Activated naive CD8-positive, alpha-beta T cell (primary cell): ENCODE data around the gene CRYBG3.

ENCODE experiments used
- H3K27ac Mint-ChIP-seq: one replicate; pipeline ENCODE4 v1.8.0; 2021; ENCODE audit warnings: mixed read lengths
- H3K27me3 Mint-ChIP-seq: one replicate; pipeline ENCODE4 v1.8.0; 2021; ENCODE audit warnings: mixed read lengths
- H3K36me3 Mint-ChIP-seq: one replicate; pipeline ENCODE4 v1.8.0; 2021; ENCODE audit warnings: mixed read lengths
- H3K4me1 Mint-ChIP-seq: one replicate; pipeline ENCODE4 v1.8.0; 2021; ENCODE audit warnings: low read depth, mixed read lengths
- H3K4me3 Mint-ChIP-seq: one replicate; pipeline ENCODE4 v1.8.0; 2021; ENCODE audit warnings: mild to moderate bottlenecking, mixed read lengths
- H3K9me3 Mint-ChIP-seq: one replicate; pipeline ENCODE4 v1.8.0; 2021; ENCODE audit warnings: low read depth, mixed read lengths

Gene CRYBG3

GRCh38 chr3:97934980-97935695 is 113.3 kb downstream of the CRYBG3 start:
- peaks cover 2% of the 10 kb centered on the region for H3K4me1 Mint-ChIP-seq
- no peaks in the 10 kb centered on the region for H3K27me3 Mint-ChIP-seq
- H3K4me3 Mint-ChIP-seq: no peak overlapping the region
- peaks cover 15% of the 10 kb centered on the region for H3K36me3 Mint-ChIP-seq
- H3K27ac Mint-ChIP-seq: no peak overlapping the region
- H3K9me3 Mint-ChIP-seq: peaks cover 5% of the 10 kb centered on the region

GRCh38 chr3:97935842-97936241 is 114.0 kb downstream of the CRYBG3 start:
- Mint-ChIP-seq H3K36me3 (peaks cover 9% of the 10 kb centered on the region), H3K4me1 (peaks cover 2% of the 10 kb centered on the region), H3K9me3 (no peaks in the 10 kb centered on the region), H3K4me3 (no peak overlapping the region), H3K27ac (peak overlapping the region; percentile 81), H3K27me3 (no peaks in the 10 kb centered on the region)

- no peak overlapping the region for H3K4me3 Mint-ChIP-seq
- H3K27ac Mint-ChIP-seq: no peak overlapping the region
- H3K4me1 Mint-ChIP-seq: peaks cover 2% of the 10 kb centered on the region
- H3K9me3 Mint-ChIP-seq: no peaks in the 10 kb centered on the region
- peaks cover 4% of the 10 kb centered on the region for H3K36me3 Mint-ChIP-seq
- no peaks in the 10 kb centered on the region for H3K27me3 Mint-ChIP-seq
These were observed 115.4 kb downstream of the CRYBG3 start for GRCh38 chr3:97937205-97937604.

- Mint-ChIP-seq H3K27me3 (no peaks in the 10 kb centered on the region), H3K27ac (no peak overlapping the region), H3K9me3 (no peaks in the 10 kb centered on the region), H3K4me1 (peaks cover 2% of the 10 kb centered on the region), H3K4me3 (no peak overlapping the region), H3K36me3 (peaks cover 7% of the 10 kb centered on the region)
These were observed 116.6 kb downstream of the CRYBG3 start for GRCh38 chr3:97938444-97938843.

- Mint-ChIP-seq H3K27ac (no peak overlapping the region), H3K27me3 (no peaks in the 10 kb centered on the region), H3K9me3 (no peaks in the 10 kb centered on the region), H3K36me3 (peaks cover 7% of the 10 kb centered on the region), H3K4me1 (peaks cover 2% of the 10 kb centered on the region), H3K4me3 (no peak overlapping the region)
These were observed 117.6 kb downstream of the CRYBG3 start for GRCh38 chr3:97939401-97939800.

- no peaks in the 10 kb centered on the region for H3K9me3 Mint-ChIP-seq
- H3K4me3 Mint-ChIP-seq: no peak overlapping the region
- no peak overlapping the region for H3K27ac Mint-ChIP-seq
- peaks cover 2% of the 10 kb centered on the region for H3K4me1 Mint-ChIP-seq
- H3K36me3 Mint-ChIP-seq: peaks cover 7% of the 10 kb centered on the region
- H3K27me3 Mint-ChIP-seq: no peaks in the 10 kb centered on the region
These were observed 118.2 kb downstream of the CRYBG3 start for GRCh38 chr3:97940034-97940433.

GRCh38 chr3:97942801-97943546 is 121.2 kb downstream of the CRYBG3 start:
- H3K4me3 Mint-ChIP-seq: no peak overlapping the region
- H3K36me3 Mint-ChIP-seq: peaks cover 9% of the 10 kb centered on the region
- H3K27ac Mint-ChIP-seq: no peak overlapping the region
- no peaks in the 10 kb centered on the region for H3K9me3 Mint-ChIP-seq
- no peaks in the 10 kb centered on the region for H3K27me3 Mint-ChIP-seq
- no peaks in the 10 kb centered on the region for H3K4me1 Mint-ChIP-seq

GRCh38 chr3:97948351-97949109 is 126.7 kb downstream of the CRYBG3 start:
- Mint-ChIP-seq H3K27ac (no peak overlapping the region), H3K36me3 (peaks cover 10% of the 10 kb centered on the region), H3K4me1 (no peaks in the 10 kb centered on the region), H3K4me3 (no peak overlapping the region), H3K27me3 (no peaks in the 10 kb centered on the region), H3K9me3 (no peaks in the 10 kb centered on the region)

- Mint-ChIP-seq H3K36me3 (peaks cover 11% of the 10 kb centered on the region), H3K9me3 (no peaks in the 10 kb centered on the region), H3K27ac (no peak overlapping the region), H3K4me3 (no peak overlapping the region), H3K27me3 (no peaks in the 10 kb centered on the region), H3K4me1 (no peaks in the 10 kb centered on the region)
These were observed 127.3 kb downstream of the CRYBG3 start for GRCh38 chr3:97949110-97949485.

GRCh38 chr3:97949743-97950142 is 127.9 kb downstream of the CRYBG3 start:
- peaks cover 14% of the 10 kb centered on the region for H3K36me3 Mint-ChIP-seq
- no peaks in the 10 kb centered on the region for H3K4me1 Mint-ChIP-seq

GRCh38 chr3:97950360-97950759 is 128.5 kb downstream of the CRYBG3 start:
- no peaks in the 10 kb centered on the region for H3K4me1 Mint-ChIP-seq
- H3K36me3 Mint-ChIP-seq: peaks cover 14% of the 10 kb centered on the region
- H3K4me3 Mint-ChIP-seq: no peak overlapping the region
- no peaks in the 10 kb centered on the region for H3K9me3 Mint-ChIP-seq
- H3K27ac Mint-ChIP-seq: no peak overlapping the region
- no peaks in the 10 kb centered on the region for H3K27me3 Mint-ChIP-seq

More at GRCh38 chr3:97949743-97950142, 127.9 kb downstream of the CRYBG3 start:
- no peaks in the 10 kb centered on the region for H3K27me3 Mint-ChIP-seq
- H3K4me3 Mint-ChIP-seq: no peak overlapping the region
- no peaks in the 10 kb centered on the region for H3K9me3 Mint-ChIP-seq
- no peak overlapping the region for H3K27ac Mint-ChIP-seq

GRCh38 chr3:97952280-97952679 is 130.5 kb downstream of the CRYBG3 start:
- Mint-ChIP-seq H3K27ac (no peak overlapping the region), H3K4me3 (no peak overlapping the region), H3K9me3 (no peaks in the 10 kb centered on the region), H3K27me3 (no peaks in the 10 kb centered on the region), H3K36me3 (peaks cover 8% of the 10 kb centered on the region), H3K4me1 (no peaks in the 10 kb centered on the region)

GRCh38 chr3:97952872-97953271 is 131.1 kb downstream of the CRYBG3 start:
- Mint-ChIP-seq H3K4me1 (no peaks in the 10 kb centered on the region), H3K36me3 (peaks cover 8% of the 10 kb centered on the region), H3K27me3 (no peaks in the 10 kb centered on the region), H3K4me3 (no peak overlapping the region), H3K9me3 (no peaks in the 10 kb centered on the region), H3K27ac (no peak overlapping the region)

GRCh38 chr3:97954228-97954827 is 132.5 kb downstream of the CRYBG3 start:
- H3K27ac Mint-ChIP-seq: no peak overlapping the region
- H3K36me3 Mint-ChIP-seq: peaks cover 6% of the 10 kb centered on the region
- H3K27me3 Mint-ChIP-seq: no peaks in the 10 kb centered on the region
- H3K4me3 Mint-ChIP-seq: no peak overlapping the region
- H3K4me1 Mint-ChIP-seq: no peaks in the 10 kb centered on the region
- no peaks in the 10 kb centered on the region for H3K9me3 Mint-ChIP-seq

GRCh38 chr3:97956051-97956450 is 134.2 kb downstream of the CRYBG3 start:
- Mint-ChIP-seq H3K27ac (no peak overlapping the region), H3K4me3 (no peak overlapping the region), H3K27me3 (no peaks in the 10 kb centered on the region), H3K36me3 (peaks cover 7% of the 10 kb centered on the region), H3K9me3 (no peaks in the 10 kb centered on the region), H3K4me1 (peaks cover 1% of the 10 kb centered on the region)
